GM12878 (cell line): ENCODE results near the gene PRTN3. TPM values are rescaled to one million over a fixed set of nuclear protein-coding genes. Genes with fewer than 3 reads are reported as not detected.

ENCODE experiments used
- ATAC-seq: fragments of 200-7000 bp; cut with Tn5 transposase; 3 replicates; pipeline ENCODE4 v1.9.1; 2020; ENCODE audit warnings: mild to moderate bottlenecking, moderate library complexity
- BruUV-seq: library from RNA; stranded (reverse); fragments of 400-500 nt; replicated peaks from 2 replicates; lab custom pipeline; 2021; lab: Mats Ljungman, UMichigan
- CTCF ChIA-PET: fragments of 300-600 bp; sonication (Branson Sonifier 250); formaldehyde crosslinking; extraction: SDS; loops from one replicate; lab custom pipeline; 2021; ENCODE audit warnings: inconsistent platforms; lab: Yijun Ruan, JAX
- POLR2A ChIA-PET: fragments of 350-600 bp; formaldehyde crosslinking; extraction: SDS; loops from one replicate; lab custom pipeline; 2021; ENCODE audit warnings: inconsistent platforms; lab: Charles Lee
- RAD21 ChIA-PET: fragments of 300-600 bp; sonication (Branson Sonifier 250); formaldehyde crosslinking; loops from one replicate; lab custom pipeline; 2023; ENCODE audit warnings: antibody characterized with exemption; ENCODE audit not compliant: unreplicated experiment; lab: Charles Lee
- SMC1A ChIA-PET: fragments of 300-600 bp; sonication (Branson Sonifier 250); formaldehyde crosslinking; loops from one replicate; lab custom pipeline; 2023; ENCODE audit not compliant: unreplicated experiment, uncharacterized antibody; lab: Charles Lee
- DNase-seq: peaks from one replicate; pipeline ENCODE4 v3.0.0-alpha.2; 2011; ENCODE audit warnings: low read depth, low spot score
- FAIRE-seq: peaks from 3 replicates; lab custom pipeline; 2011; peaks lifted over from hg19 to GRCh38; lab: Jason Lieb, UNC
- H2AFZ ChIP-seq: 2 replicates; pipeline ENCODE4 v1.6.0; 2011; ENCODE audit warnings: low read depth, low read length, control low read depth; ENCODE audit not compliant: control insufficient read depth
- H3K27ac ChIP-seq: 2 replicates; pipeline ENCODE4 v1.5.1; 2011; ENCODE audit warnings: control low read depth; ENCODE audit not compliant: control insufficient read depth, insufficient read depth
- H3K27me3 ChIP-seq, 2 experiments: replicated peaks in 1 of 2; 2 replicates each; pipeline versions ENCODE4 v1.6.0 to v1.6.1; 2011; ENCODE audit warnings: low read length in 1 of 2; ENCODE audit not compliant: control insufficient read depth in 2 of 2, insufficient read depth in 2 of 2
- H3K36me3 ChIP-seq, 2 experiments: 2 replicates each; pipeline ENCODE4 v1.5.1; 2011; ENCODE audit warnings: low read length in 1 of 2; ENCODE audit not compliant: control insufficient read depth in 2 of 2, insufficient read depth in 2 of 2
- H3K4me1 ChIP-seq: 2 replicates; pipeline ENCODE4 v1.6.1; 2011; ENCODE audit warnings: mild to moderate bottlenecking, low read length, moderate library complexity, mixed read lengths; ENCODE audit not compliant: control insufficient read depth, insufficient read depth
- H3K4me2 ChIP-seq: 2 replicates; pipeline ENCODE4 v1.6.0; 2011; ENCODE audit warnings: control low read depth; ENCODE audit not compliant: control insufficient read depth, insufficient read depth
- H3K4me3 ChIP-seq: fragments of 200-600 bp; sonication (generic); 2 replicates; pipeline ENCODE4 v1.5.1; 2016
- H3K79me2 ChIP-seq: 2 replicates; pipeline ENCODE4 v1.6.0; 2011; ENCODE audit warnings: low read length; ENCODE audit not compliant: control insufficient read depth, insufficient read depth
- H3K9ac ChIP-seq: 2 replicates; pipeline ENCODE4 v1.8.0; 2011; ENCODE audit warnings: low read length, control low read depth, mixed read lengths; ENCODE audit not compliant: control insufficient read depth, insufficient read depth
- H3K9me3 ChIP-seq: replicated peaks from 3 replicates; pipeline ENCODE4 v1.5.1; 2011; ENCODE audit warnings: mild to moderate bottlenecking, low read length; ENCODE audit not compliant: control insufficient read depth, insufficient read depth
- H4K20me1 ChIP-seq: 2 replicates; pipeline ENCODE4 v1.6.0; 2011; ENCODE audit not compliant: control insufficient read depth, insufficient read depth
- FOS ChIP-seq: IDR thresholded peaks from 3 replicates; pipeline ENCODE4 v1.6.1; 2011; ENCODE audit warnings: borderline replicate concordance; ENCODE audit not compliant: insufficient read length; ENCODE audit errors: extremely low read depth
- FOXM1 ChIP-seq: IDR thresholded peaks from 2 replicates; pipeline ENCODE4 v1.6.1; 2012; ENCODE audit warnings: low read depth, mild to moderate bottlenecking, inconsistent platforms, low read length, moderate library complexity
- MTA3 ChIP-seq: IDR thresholded peaks from 2 replicates; pipeline ENCODE4 v1.6.1; 2012; ENCODE audit warnings: low read length, inconsistent platforms, borderline replicate concordance
- NRF1 ChIP-seq: conservative IDR thresholded peaks from 2 replicates; pipeline ENCODE4 v1.6.1; 2011; ENCODE audit warnings: mild to moderate bottlenecking, low read depth, low read length, improper control_type of control experiment
- RAD21 ChIP-seq: IDR thresholded peaks from 2 replicates; pipeline ENCODE4 v1.6.1; 2011; ENCODE audit warnings: mild to moderate bottlenecking, low read depth, low read length, moderate library complexity; ENCODE audit not compliant: insufficient read depth
- TBL1XR1 ChIP-seq: IDR thresholded peaks from 2 replicates; pipeline ENCODE4 v1.6.1; 2012; ENCODE audit warnings: low read depth, low read length, improper control_type of control experiment
- ZNF207 ChIP-seq: fragments of 450-650 bp; IDR thresholded peaks from 2 replicates; pipeline ENCODE4 v1.6.1; 2014; ENCODE audit warnings: antibody characterized with exemption, mild to moderate bottlenecking, borderline replicate concordance
- WGBS: methylation state at CpG from one replicate; pipeline ENCODE4 v1.1.6; 2016; ENCODE audit warnings: low lambda C conversion rate; ENCODE audit not compliant: insufficient replicate concordance, insufficient coverage; ENCODE audit errors: missing lambda C conversion rate; 5-methylcytosine and 5-hydroxymethylcytosine counted together
- in situ Hi-C: fragments of 300-500 bp; cut with MboI; formaldehyde crosslinking; loops from 9 replicates; pipeline ENCODE4 v1.14.3; 2018; ENCODE audit warnings: mixed read lengths
- intact Hi-C: fragments of 100-400 bp; cut with micrococcal nuclease; formaldehyde crosslinking; loops from one replicate; pipeline ENCODE4 v1.14.2; 2022; ENCODE audit not compliant: unreplicated experiment
- polyA plus RNA-seq, 11 experiments: library from polyadenylated mRNA; depleted of rRNA in 4 of 11; unstranded in 6 of 11; stranded (reverse) in 5 of 11; fragments of >200 nt; fragmentation: Nextera tagmentation in 4 of 11; fragmentation: Illumina TruSeq in 1 of 11; extraction: Ambion mirVana in 4 of 11; extraction: Trizol in 1 of 11; gene quantifications; 1 replicate in 1 of 11; 2 replicates in 10 of 11; pipeline versions ENCODE4 v1.2.1 to v1.2.3, GENCODE V29; 2011 to 2016; ENCODE audit warnings: inconsistent platforms in 2 of 11, missing spikeins in 2 of 11, low read depth in 1 of 11
- total RNA-seq, 4 experiments: library from RNA; depleted of rRNA in 3 of 4; stranded (reverse); fragments of >200 nt in 3 of 4; fragmentation: Illumina TruSeq in 1 of 4; extraction: Trizol in 1 of 4; gene quantifications; 2 replicates each; pipeline versions ENCODE4 v1.2.1 to v1.2.3, GENCODE V29; 2013 to 2021
- TF ChIP-seq, protein P1 (sequence below): fragments of 450-650 bp; formaldehyde crosslinking; IDR thresholded peaks from 2 replicates; pipeline ENCODE4 v1.5.0; 2022; ENCODE audit warnings: mild to moderate bottlenecking, missing genetic modification characterization
- TF ChIP-seq, protein P2 (sequence below): fragments of 450-650 bp; IDR thresholded peaks from 2 replicates; pipeline ENCODE4 v1.6.1; 2014; ENCODE audit warnings: mild to moderate bottlenecking

PRTN3 gene
- total and polyA plus RNA-seq, 10 of the 15 experiments (the other 5 are each of a cell fraction or from before 2014, with no cell fraction given) = 0.08 TPM; not detected in 9

DNA sequence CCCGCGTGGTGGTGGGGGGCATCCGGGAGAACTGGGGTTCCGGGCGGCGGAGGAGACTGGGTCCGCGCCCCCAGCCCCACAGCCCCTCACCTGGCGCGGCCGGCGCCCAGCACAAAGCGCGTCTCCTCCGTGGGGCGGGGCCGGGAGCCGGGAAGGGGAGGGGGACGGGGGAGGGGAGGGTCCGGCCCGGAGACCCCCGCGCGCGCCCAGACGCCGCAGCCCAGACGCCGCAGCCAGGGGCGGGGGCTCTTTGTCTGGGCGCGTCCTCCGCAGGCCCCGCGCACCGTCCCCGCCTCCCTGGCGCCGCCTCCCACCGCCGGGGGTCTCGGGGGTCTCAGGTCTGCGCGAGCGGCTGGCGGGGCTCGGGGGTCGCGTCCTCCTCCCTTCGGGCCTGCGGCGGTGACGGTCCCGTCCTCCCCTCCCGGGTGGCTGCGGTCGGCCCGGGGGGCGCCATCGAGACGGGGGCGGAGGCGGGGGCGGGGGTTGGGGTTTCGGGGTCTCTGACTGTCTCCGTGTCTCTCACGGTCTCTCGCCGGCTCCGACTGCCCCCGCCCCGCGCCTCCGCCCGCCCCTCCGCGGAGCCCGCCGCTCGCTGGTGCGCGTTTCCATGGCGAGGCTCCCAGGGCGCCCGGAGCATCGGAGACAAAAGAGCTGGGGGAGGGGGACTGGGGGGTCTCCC, 18.8 kb upstream of the PRTN3 start, which contains the start of gene PLPPR3:
TSS of gene PLPPR3 (minus strand) at position 131 of the 679 bp plus-strand sequence. CDS start 396 bp downstream, outside the sequence.
- no peak for FAIRE-seq
- no peak within 1 kb of the TSS for H3K4me3 ChIP-seq
- no peak within 1 kb of the TSS for H3K4me2 ChIP-seq
- no peak within 1 kb of the TSS for H3K27ac ChIP-seq
- no peaks in the 10 kb centered on the region for H3K27me3 ChIP-seq
- H3K36me3 ChIP-seq = no peaks in the 10 kb centered on the region
- ATAC-seq = no peak
- H3K79me2 ChIP-seq = no peaks in the 10 kb centered on the region
- H3K9ac ChIP-seq = no peak within 1 kb of the TSS
- H2AFZ ChIP-seq = no peak within 1 kb of the TSS
- intact Hi-C loops = no loop called here
- ChIA-PET SMC1A (no interaction called here), RAD21 (no interaction called here), POLR2A (no interaction called here), CTCF (no interaction called here)
- no TSS peak for BruUV-seq
- no peak for DNase-seq
- in situ Hi-C loops = no loop called here
- H3K4me1 ChIP-seq = no peaks in the 10 kb centered on the region
- WGBS = 12% methylated on average over 25 of the region's 86 CpGs
- no peaks in the 10 kb centered on the region for H3K9me3 ChIP-seq
- TF ChIP-seq, protein P1, sequence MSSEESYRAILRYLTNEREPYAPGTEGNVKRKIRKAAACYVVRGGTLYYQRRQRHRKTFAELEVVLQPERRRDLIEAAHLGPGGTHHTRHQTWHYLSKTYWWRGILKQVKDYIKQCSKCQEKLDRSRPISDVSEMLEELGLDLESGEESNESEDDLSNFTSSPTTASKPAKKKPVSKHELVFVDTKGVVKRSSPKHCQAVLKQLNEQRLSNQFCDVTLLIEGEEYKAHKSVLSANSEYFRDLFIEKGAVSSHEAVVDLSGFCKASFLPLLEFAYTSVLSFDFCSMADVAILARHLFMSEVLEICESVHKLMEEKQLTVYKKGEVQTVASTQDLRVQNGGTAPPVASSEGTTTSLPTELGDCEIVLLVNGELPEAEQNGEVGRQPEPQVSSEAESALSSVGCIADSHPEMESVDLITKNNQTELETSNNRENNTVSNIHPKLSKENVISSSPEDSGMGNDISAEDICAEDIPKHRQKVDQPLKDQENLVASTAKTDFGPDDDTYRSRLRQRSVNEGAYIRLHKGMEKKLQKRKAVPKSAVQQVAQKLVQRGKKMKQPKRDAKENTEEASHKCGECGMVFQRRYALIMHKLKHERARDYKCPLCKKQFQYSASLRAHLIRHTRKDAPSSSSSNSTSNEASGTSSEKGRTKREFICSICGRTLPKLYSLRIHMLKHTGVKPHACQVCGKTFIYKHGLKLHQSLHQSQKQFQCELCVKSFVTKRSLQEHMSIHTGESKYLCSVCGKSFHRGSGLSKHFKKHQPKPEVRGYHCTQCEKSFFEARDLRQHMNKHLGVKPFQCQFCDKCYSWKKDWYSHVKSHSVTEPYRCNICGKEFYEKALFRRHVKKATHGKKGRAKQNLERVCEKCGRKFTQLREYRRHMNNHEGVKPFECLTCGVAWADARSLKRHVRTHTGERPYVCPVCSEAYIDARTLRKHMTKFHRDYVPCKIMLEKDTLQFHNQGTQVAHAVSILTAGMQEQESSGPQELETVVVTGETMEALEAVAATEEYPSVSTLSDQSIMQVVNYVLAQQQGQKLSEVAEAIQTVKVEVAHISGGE (CRISPR knock-in tag) = no peak
- TF ChIP-seq ZNF207 (no peak), FOS (no peak), FOXM1 (no peak), RAD21 (no peak), MTA3 (no peak), TBL1XR1 (no peak), NRF1 (no peak)
- TF ChIP-seq, protein P2, sequence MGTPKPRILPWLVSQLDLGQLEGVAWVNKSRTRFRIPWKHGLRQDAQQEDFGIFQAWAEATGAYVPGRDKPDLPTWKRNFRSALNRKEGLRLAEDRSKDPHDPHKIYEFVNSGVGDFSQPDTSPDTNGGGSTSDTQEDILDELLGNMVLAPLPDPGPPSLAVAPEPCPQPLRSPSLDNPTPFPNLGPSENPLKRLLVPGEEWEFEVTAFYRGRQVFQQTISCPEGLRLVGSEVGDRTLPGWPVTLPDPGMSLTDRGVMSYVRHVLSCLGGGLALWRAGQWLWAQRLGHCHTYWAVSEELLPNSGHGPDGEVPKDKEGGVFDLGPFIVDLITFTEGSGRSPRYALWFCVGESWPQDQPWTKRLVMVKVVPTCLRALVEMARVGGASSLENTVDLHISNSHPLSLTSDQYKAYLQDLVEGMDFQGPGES = no peak
- no peaks in the 10 kb centered on the region for H4K20me1 ChIP-seq
